ENCODE results near the gene RAMACL.

Gene RAMACL

GRCh38 chr6:166559211-166559610 lies 27.3 kb downstream of the RAMACL start:
- no peak overlapping the region for H3K27ac ChIP-seq
- TF ChIP-seq ZFX (IDR thresholded peaks at IDR 0.05) (no peak), CTCF (conservative IDR thresholded peaks at IDR 0.05) (no peak)

- H3K27ac ChIP-seq = peak overlapping the region; percentile 12; the same call in 1 of the 2 replicates
- no peak for TF ChIP-seq ZFX (IDR thresholded peaks at IDR 0.05)
- no peak for TF ChIP-seq CTCF (conservative IDR thresholded peaks at IDR 0.05)
Observed at GRCh38 chr6:166558156-166559005, 28.1 kb downstream of the RAMACL start.

GRCh38 chr6:166556863-166557322 lies 29.6 kb downstream of the RAMACL start:
- no peak for TF ChIP-seq ZFX (IDR thresholded peaks at IDR 0.05)
- TF ChIP-seq CTCF (conservative IDR thresholded peaks at IDR 0.05) = no peak
- peak overlapping the region; percentile 87 for H3K27ac ChIP-seq

GRCh38 chr6:166556336-166556735 lies 30.1 kb downstream of the RAMACL start:
- H3K27ac ChIP-seq = peak overlapping the region; percentile 87
- TF ChIP-seq CTCF (conservative IDR thresholded peaks at IDR 0.05) = no peak
- no peak for TF ChIP-seq ZFX (IDR thresholded peaks at IDR 0.05)

- TF ChIP-seq ZFX (IDR thresholded peaks at IDR 0.05) = no peak
- peak overlapping the region; percentile 87; the same call in 1 of the 2 replicates for H3K27ac ChIP-seq
Observed at GRCh38 chr6:166555086-166555485, 31.4 kb downstream of the RAMACL start.

- TF ChIP-seq CTCF (conservative IDR thresholded peaks at IDR 0.05) (no peak), ZFX (IDR thresholded peaks at IDR 0.05) (no peak)
- no peak overlapping the region for H3K27ac ChIP-seq
Observed at GRCh38 chr6:166554316-166554715, 32.2 kb downstream of the RAMACL start.

GRCh38 chr6:166553563-166554271 lies 32.8 kb downstream of the RAMACL start:
- H3K27ac ChIP-seq = no peak overlapping the region
- TF ChIP-seq ZFX (IDR thresholded peaks at IDR 0.05) (no peak), CTCF (conservative IDR thresholded peaks at IDR 0.05) (no peak)

Data from C4-2B (cell line).